ENCODE results near the gene QPCTL.

Gene QPCTL

DNA sequence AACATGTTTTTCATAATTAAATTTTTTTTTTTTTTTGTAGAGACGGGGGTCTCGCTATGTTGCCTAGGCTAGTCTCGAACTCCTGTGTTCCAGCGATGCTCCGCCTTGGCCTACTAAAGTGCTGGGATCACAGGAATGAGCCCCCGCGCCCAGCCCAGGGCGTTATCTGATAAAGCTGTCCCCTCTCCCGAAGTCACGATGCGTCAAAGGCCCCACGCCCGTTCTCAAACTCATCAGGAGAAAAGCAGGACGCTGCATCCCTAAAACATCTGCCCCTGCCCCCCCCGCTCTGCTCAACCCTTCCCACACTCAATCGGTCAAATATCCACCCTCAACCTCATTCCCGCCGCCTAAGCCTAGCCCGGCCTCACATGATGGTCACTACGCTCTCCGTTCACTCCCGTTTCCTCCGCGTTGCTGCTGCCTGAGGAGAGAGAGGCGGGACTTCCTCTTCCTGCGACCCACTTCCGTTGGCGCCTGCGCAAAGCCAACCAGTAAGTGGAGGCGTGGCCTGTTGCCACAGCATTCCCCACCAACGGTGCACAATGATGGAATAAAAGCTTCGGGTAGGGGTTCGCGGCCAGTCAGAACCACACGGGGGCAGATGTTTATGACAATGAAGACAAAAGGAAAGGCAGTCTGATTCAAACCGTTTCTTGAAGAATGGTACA, 815 bp upstream of the QPCTL start, which contains the start of gene SNRPD2:
Gene SNRPD2 (minus strand): TSS at position 438 of the 671 bp plus-strand sequence. CDS start 65 bp downstream, at position 373.
- H3K4me3 ChIP-seq (ENCODE audit: low read depth, low read length): peak within 1 kb of the TSS; percentile 79
- DNase-seq (ENCODE audit: low read depth): no peak
- TF ChIP-seq, protein P1, sequence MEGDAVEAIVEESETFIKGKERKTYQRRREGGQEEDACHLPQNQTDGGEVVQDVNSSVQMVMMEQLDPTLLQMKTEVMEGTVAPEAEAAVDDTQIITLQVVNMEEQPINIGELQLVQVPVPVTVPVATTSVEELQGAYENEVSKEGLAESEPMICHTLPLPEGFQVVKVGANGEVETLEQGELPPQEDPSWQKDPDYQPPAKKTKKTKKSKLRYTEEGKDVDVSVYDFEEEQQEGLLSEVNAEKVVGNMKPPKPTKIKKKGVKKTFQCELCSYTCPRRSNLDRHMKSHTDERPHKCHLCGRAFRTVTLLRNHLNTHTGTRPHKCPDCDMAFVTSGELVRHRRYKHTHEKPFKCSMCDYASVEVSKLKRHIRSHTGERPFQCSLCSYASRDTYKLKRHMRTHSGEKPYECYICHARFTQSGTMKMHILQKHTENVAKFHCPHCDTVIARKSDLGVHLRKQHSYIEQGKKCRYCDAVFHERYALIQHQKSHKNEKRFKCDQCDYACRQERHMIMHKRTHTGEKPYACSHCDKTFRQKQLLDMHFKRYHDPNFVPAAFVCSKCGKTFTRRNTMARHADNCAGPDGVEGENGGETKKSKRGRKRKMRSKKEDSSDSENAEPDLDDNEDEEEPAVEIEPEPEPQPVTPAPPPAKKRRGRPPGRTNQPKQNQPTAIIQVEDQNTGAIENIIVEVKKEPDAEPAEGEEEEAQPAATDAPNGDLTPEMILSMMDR (IDR thresholded peaks at IDR 0.05; ENCODE audit: low read depth, low read length, missing control alignments): no peak

DNA sequence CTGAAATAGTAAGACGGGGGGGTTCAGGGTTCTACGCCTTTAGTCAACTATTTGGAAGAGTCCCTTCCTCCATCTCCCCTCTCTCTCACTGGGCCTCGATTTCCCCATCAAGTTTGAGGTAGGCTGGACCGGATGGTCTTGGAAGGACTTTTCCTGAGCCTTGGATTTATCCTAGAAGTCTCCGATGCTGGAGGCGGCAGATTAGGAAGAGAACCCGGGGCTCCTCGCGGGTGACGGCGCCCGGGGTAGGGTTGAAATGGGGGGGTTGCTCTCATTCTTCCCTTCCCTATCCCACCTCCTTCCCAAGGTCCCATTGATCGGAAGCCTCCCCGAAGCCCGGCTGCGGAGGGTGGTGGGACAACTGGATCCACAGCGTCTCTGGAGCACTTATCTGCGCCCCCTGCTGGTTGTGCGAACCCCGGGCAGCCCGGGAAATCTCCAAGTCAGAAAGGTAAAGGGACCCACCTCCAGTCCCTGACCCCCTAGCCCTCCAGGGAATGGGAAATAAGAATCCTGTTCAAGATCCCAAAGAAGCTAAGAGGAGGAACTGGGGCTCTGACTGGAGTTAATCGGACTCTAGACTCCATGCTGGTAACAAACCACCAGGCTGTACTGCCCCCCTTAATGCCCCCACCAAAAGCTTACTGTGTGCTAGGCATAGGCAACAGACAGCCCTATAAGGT, 781 bp downstream of the QPCTL start:
- no peak for DNase-seq (ENCODE audit: low read depth)
- peak overlapping the region; percentile 79 for H3K4me3 ChIP-seq (ENCODE audit: low read depth, low read length)
- TF ChIP-seq, protein P1 (IDR thresholded peaks at IDR 0.05; ENCODE audit: low read depth, low read length, missing control alignments): peak; percentile 93

DNA sequence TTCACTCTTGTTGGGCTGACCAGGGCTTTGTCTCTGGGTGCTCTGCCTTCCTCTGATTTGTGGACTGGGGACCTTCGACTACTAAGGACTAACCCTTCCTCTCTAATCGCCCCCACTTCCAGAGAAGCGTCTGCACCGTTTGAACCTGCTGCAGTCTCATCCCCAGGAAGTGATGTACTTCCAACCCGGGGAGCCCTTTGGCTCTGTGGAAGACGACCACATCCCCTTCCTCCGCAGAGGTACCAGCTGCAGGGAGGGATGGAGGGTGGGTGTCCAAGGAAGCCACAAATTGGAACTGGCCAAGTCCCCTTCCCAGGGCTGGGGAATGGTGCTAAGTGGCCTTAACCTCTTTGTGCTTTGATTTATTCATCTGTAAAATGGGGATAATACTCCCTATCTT, 9.2 kb downstream of the QPCTL start:
- DNase-seq (ENCODE audit: low read depth): no peak
- H3K4me3 ChIP-seq (ENCODE audit: low read depth, low read length): no peak overlapping the region
- TF ChIP-seq, protein P1 (IDR thresholded peaks at IDR 0.05; ENCODE audit: low read depth, low read length, missing control alignments): no peak

DNA sequence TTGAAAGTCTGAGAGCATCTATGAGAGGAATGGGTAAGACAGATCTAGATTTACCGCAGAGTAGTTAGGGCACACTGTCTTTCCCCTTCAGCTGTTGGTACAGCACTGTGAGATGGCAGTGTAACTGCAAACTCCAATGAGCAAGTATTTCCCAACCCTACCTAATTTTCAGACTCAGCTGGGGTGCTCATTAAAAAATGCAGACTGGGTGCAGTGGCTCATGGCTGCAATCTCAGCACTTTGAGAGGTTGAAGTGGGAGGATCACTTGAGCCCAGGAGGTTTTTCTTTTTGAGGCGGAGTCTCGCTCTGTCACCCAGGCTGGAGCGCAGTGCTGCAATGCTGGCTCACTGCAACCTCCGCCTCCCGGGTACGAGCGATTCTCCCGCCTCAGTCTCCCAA, 12.6 kb downstream of the QPCTL start:
- no peak overlapping the region for H3K4me3 ChIP-seq (ENCODE audit: low read depth, low read length)
- DNase-seq (ENCODE audit: low read depth): no peak
- TF ChIP-seq, protein P1 (IDR thresholded peaks at IDR 0.05; ENCODE audit: low read depth, low read length, missing control alignments): no peak

DNA sequence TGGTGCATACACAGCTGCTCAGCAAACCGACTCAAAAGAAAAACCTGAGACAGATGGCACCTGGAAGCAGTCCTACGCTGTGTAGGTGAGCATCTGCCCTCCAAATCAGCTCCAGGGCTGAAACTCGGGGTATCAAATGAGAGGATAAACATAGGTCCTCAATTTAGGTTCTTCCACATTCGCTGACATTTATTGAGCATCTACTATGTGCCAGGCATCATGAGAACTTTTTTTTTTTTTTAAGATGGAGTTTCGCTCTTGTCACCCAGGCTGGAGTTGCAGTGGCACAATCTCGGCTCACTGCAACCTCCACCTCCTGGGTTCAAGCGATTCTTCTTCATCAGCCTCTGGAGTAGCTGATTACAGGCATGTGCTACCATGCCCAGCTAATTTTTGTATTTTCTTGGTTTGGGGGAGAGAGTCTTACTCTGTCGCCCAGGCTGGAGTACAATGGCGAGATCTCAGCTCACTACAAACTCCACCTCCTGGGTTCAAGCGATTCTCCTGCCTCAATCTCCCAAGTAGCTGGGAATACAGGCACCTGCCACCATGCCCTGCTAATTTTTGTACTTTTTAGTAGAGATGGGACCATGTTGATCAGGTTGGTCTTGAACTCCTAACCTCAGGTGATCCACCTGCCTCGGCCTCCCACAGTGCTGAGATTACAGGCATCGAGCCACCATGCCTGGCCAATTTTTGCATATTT, 13.4 kb downstream of the QPCTL start:
- no peak overlapping the region for H3K4me3 ChIP-seq (ENCODE audit: low read depth, low read length)
- TF ChIP-seq, protein P1 (IDR thresholded peaks at IDR 0.05; ENCODE audit: low read depth, low read length, missing control alignments): no peak
- no peak for DNase-seq (ENCODE audit: low read depth)

DNA sequence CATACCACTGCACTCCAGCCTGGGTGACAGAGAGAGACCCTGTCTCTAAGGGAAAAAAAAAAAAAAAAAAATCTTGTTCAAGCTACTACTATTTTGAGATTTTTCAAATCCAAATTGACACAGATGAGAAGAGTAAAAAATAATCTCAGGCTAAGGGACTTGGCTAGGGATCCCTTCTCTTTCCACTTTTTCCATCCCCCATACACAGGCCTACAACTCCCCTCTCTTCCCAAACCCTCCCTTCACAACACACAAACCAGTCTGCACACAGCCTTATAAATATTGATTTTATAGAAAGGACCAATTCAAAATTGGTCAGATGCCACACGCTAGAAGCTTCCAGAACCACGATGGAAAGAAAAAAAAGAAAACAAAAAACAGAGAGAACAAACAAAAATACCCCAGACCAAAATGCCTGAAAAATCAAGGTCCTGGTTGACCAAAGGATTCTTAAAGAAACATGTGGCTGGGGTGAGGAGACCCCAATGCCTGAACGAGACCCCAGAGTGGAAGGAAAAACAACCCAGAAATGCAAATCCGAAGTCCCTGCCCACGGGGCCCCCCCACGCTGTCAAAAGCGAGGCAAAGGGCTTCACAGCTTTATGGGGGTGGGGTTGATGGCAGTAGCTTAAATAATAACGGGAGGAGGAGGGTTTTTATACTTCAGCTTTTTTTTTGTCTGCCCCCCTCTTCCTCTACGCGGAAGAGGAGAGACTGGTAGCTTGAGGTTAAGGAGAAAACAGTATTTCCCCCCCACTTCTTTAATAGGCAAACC, 18.1 kb downstream of the QPCTL start:
- no peak overlapping the region for H3K4me3 ChIP-seq (ENCODE audit: low read depth, low read length)
- TF ChIP-seq, protein P1 (IDR thresholded peaks at IDR 0.05; ENCODE audit: low read depth, low read length, missing control alignments): no peak
- DNase-seq (ENCODE audit: low read depth): no peak
